Smooth muscle cell (in vitro differentiated cells): ENCODE data around the gene FIGNL1. TPM values are rescaled to one million over a fixed set of nuclear protein-coding genes. Genes with fewer than 3 reads are reported as not detected.
"Not testable (repeated sequence)": the region's sequence is repeated elsewhere in the genome, so short reads cannot be mapped to it uniquely, and the experiment has no call there.

Source experiments
- DNase-seq: peaks from one replicate; lab custom pipeline; 2025; ENCODE audit not compliant: unreplicated experiment; lab: John Stamatoyannopoulos, UW
- H2AFZ ChIP-seq: fragments of 200-600 bp; sonication (generic); 2 replicates; pipeline ENCODE4 v1.6.0; 2016; ENCODE audit warnings: antibody characterized with exemption, low read depth, mild to moderate bottlenecking
- H3F3A ChIP-seq: fragments of 200-600 bp; sonication (generic); 2 replicates; pipeline ENCODE4 v1.6.0; 2017; ENCODE audit warnings: antibody characterized with exemption, low read depth
- H3K27ac ChIP-seq: fragments of 200-600 bp; sonication (generic); 2 replicates; pipeline ENCODE4 v1.5.1; 2016; ENCODE audit warnings: low read depth, mild to moderate bottlenecking
- H3K27me3 ChIP-seq: fragments of 200-600 bp; sonication (generic); 2 replicates; pipeline ENCODE4 v1.6.1; 2016; ENCODE audit warnings: low read depth, mild to moderate bottlenecking
- H3K36me3 ChIP-seq: fragments of 200-600 bp; sonication (generic); 2 replicates; pipeline ENCODE4 v1.5.1; 2016; ENCODE audit warnings: low read depth
- H3K4me1 ChIP-seq: fragments of 200-600 bp; sonication (generic); 2 replicates; pipeline ENCODE4 v1.5.1; 2016; ENCODE audit warnings: low read depth
- H3K4me2 ChIP-seq: fragments of 200-600 bp; sonication (generic); 2 replicates; pipeline ENCODE4 v1.6.0; 2016; ENCODE audit warnings: mild to moderate bottlenecking
- H3K4me3 ChIP-seq: fragments of 200-600 bp; sonication (generic); 2 replicates; pipeline ENCODE4 v1.5.1; 2016; ENCODE audit warnings: mild to moderate bottlenecking
- H3K79me2 ChIP-seq: fragments of 200-600 bp; sonication (generic); 2 replicates; pipeline ENCODE4 v1.6.0; 2016; ENCODE audit warnings: low read depth, mild to moderate bottlenecking
- H3K9ac ChIP-seq: fragments of 200-600 bp; sonication (generic); 2 replicates; pipeline ENCODE4 v1.6.0; 2016; ENCODE audit warnings: low read depth
- H3K9me3 ChIP-seq: fragments of 200-600 bp; sonication (generic); replicated peaks from 2 replicates; pipeline ENCODE4 v1.5.1; 2016; ENCODE audit warnings: low read depth
- H4K20me1 ChIP-seq: fragments of 200-600 bp; sonication (generic); 2 replicates; pipeline ENCODE4 v1.6.0; 2016; ENCODE audit warnings: low read depth
- CTCF ChIP-seq: fragments of 200-600 bp; sonication (generic); IDR thresholded peaks from 2 replicates; pipeline ENCODE4 v1.5.1; 2017; ENCODE audit warnings: borderline replicate concordance, mild to moderate bottlenecking, antibody characterized with exemption; ENCODE audit not compliant: insufficient read depth, poor library complexity, severe bottlenecking
- WGBS: methylation state at CpG from one replicate; pipeline ENCODE4 v1.1.7; 2016; ENCODE audit warnings: low lambda C conversion rate; 5-methylcytosine and 5-hydroxymethylcytosine counted together
- polyA plus RNA-seq: library from polyadenylated mRNA; unstranded; fragments of >200 nt; fragmentation: Nextera tagmentation; extraction: Ambion mirVana; gene quantifications from 2 replicates; pipeline ENCODE4 v1.2.1, GENCODE V29; 2016
- total RNA-seq: library from RNA; depleted of rRNA; stranded (reverse); fragments of >200 nt; gene quantifications from 2 replicates; pipeline ENCODE4 v1.2.3, GENCODE V29; 2014

Gene FIGNL1
- total and polyA plus RNA-seq, 2 experiments from 2014 or later = 6.3 to 10.8 TPM

- not testable (repeated sequence) for H3K4me1 ChIP-seq, H3F3A ChIP-seq, H3K4me3 ChIP-seq, DNase-seq, H4K20me1 ChIP-seq, H3K9ac ChIP-seq, H3K36me3 ChIP-seq, H3K4me2 ChIP-seq, H2AFZ ChIP-seq, H3K9me3 ChIP-seq, H3K27ac ChIP-seq, H3K79me2 ChIP-seq
- 80% methylated on average over 3 of the region's 4 CpGs for WGBS
- peaks cover 12% of the 10 kb centered on the region for H3K27me3 ChIP-seq
Measured at GRCh38 chr7:50458651-50459050, 8.5 kb upstream of the FIGNL1 start.

DNA sequence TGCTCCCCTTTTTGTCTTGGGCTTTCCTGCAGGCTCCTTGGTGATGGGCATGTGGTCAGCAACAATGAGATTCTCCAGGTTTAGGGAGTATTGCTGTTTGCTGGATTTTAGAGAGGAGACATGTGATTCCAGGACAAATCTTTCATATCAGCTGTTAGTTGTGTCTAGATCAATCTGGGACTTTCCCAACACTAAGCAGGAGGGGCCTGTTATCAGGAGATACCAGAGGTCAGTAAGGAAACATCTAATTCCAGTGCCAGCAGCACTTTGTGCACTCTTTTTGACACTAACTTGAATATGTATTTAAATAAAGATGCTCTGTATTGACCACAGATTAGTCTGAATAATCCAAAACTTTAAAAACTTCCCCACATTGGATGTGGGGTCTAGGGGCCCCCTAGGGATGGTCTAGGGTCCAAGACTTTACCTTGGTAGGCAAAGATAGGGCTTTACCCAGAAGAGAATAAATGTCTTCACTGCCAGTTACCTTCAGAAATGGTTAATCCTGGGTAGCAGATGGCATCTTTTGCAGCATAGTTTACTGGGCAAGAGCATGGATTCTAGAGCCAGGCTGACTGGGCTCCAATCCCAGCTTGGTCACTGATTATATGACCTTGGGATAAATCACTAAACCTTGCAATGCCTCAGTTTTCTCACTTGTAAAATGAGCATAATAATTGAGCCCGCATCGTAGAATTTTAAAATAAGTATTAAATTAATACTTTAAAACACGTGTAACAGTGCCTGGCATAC lies 6.4 kb upstream of the FIGNL1 start:
- Histone ChIP-seq H3K4me3 (no peak overlapping the region), H3K4me1 (no peaks in the 10 kb centered on the region), H3F3A (peaks cover under 1% of the 10 kb centered on the region), H3K9me3 (no peaks in the 10 kb centered on the region), H3K27ac (no peak overlapping the region), H4K20me1 (no peaks in the 10 kb centered on the region), H3K36me3 (no peaks in the 10 kb centered on the region), H3K4me2 (no peak overlapping the region), H3K79me2 (no peaks in the 10 kb centered on the region), H3K27me3 (peaks cover 12% of the 10 kb centered on the region), H2AFZ (no peak overlapping the region), H3K9ac (no peak overlapping the region)
- TF ChIP-seq CTCF = no peak
- whole genome bisulfite sequencing = 93% methylated on average over 3 of the region's 3 CpGs
- no peak for DNase-seq

DNA sequence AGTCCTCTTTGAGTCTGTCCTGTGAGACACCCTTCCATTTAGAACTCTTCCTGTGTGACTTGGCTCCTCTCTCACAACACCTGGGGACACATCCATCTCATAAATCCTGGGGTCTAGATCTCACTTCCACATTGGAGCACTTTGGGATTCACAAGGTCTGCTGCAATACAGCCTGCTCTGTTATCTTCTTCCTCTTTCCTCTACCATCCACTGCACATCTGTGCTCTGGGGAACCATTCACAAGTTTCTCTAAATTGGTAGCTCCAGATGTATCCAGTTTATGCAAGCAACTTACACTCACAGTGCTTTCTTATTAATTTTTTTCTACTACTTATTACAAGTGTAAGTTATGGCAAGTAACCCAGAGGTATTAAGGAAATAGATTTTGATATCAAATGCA lies 5.5 kb upstream of the FIGNL1 start:
- Histone ChIP-seq H3K27me3 (peaks cover 12% of the 10 kb centered on the region), H3K27ac (no peak overlapping the region), H3K9me3 (no peaks in the 10 kb centered on the region), H3K9ac (no peak overlapping the region), H3K4me2 (no peak overlapping the region), H2AFZ (no peak overlapping the region), H3K4me3 (no peak overlapping the region), H4K20me1 (no peaks in the 10 kb centered on the region), H3K79me2 (no peaks in the 10 kb centered on the region), H3K4me1 (no peaks in the 10 kb centered on the region), H3K36me3 (no peaks in the 10 kb centered on the region), H3F3A (peaks cover 9% of the 10 kb centered on the region)
- TF ChIP-seq CTCF = no peak
- DNase-seq = no peak

- Histone ChIP-seq H3K4me2 (no peak overlapping the region), H3K4me3 (no peak overlapping the region), H3K9ac (no peak overlapping the region), H3K4me1 (no peaks in the 10 kb centered on the region), H3K36me3 (no peaks in the 10 kb centered on the region), H2AFZ (no peak overlapping the region), H3K27me3 (peaks cover 12% of the 10 kb centered on the region), H3K79me2 (no peaks in the 10 kb centered on the region), H3K9me3 (no peaks in the 10 kb centered on the region), H3F3A (peaks cover 9% of the 10 kb centered on the region), H4K20me1 (no peaks in the 10 kb centered on the region), H3K27ac (no peak overlapping the region)
- no peak for TF ChIP-seq CTCF
- no peak for DNase-seq
- 72% methylated on average over 5 of the region's 5 CpGs for WGBS
Measured at GRCh38 chr7:50454968-50455367, 4.8 kb upstream of the FIGNL1 start.
